Parathyroid adenoma (tissue), 2 donors: ENCODE data around the gene PKD1L1.

ENCODE experiments used
- H2AFZ ChIP-seq: fragments of 300-600 bp; sonication (generic); one replicate; pipeline ENCODE4 v1.7.0; 2017; ENCODE audit warnings: antibody characterized with exemption, mild to moderate bottlenecking
- H3K27ac ChIP-seq: fragments of 300-600 bp; sonication (generic); one replicate; pipeline ENCODE4 v1.7.0; 2017
- H3K27me3 ChIP-seq: fragments of 300-600 bp; sonication (generic); one replicate; pipeline ENCODE4 v1.7.0; 2017; ENCODE audit warnings: low read length; ENCODE audit not compliant: control insufficient read depth, insufficient read depth
- H3K36me3 ChIP-seq: fragments of 300-600 bp; sonication (generic); one replicate; pipeline ENCODE4 v1.7.0; 2017; ENCODE audit warnings: low read length; ENCODE audit not compliant: control insufficient read depth, insufficient read depth
- H3K4me1 ChIP-seq: fragments of 300-600 bp; sonication (generic); one replicate; pipeline ENCODE4 v1.7.0; 2017; ENCODE audit warnings: control low read depth
- H3K4me2 ChIP-seq: fragments of 300-600 bp; sonication (generic); one replicate; pipeline ENCODE4 v1.7.0; 2017; ENCODE audit warnings: low read length
- H3K4me3 ChIP-seq: fragments of 300-600 bp; sonication (generic); one replicate; pipeline ENCODE4 v1.7.0; 2017; ENCODE audit warnings: low read depth, low read length
- H3K79me2 ChIP-seq: fragments of 300-600 bp; sonication (generic); one replicate; pipeline ENCODE4 v1.7.0; 2017; ENCODE audit warnings: control low read depth
- H3K9ac ChIP-seq: fragments of 300-600 bp; sonication (generic); one replicate; pipeline ENCODE4 v1.7.0; 2017; ENCODE audit warnings: mild to moderate bottlenecking
- H3K9me3 ChIP-seq: fragments of 300-600 bp; sonication (generic); one replicate; pipeline ENCODE4 v1.7.0; 2017; ENCODE audit warnings: low read length; ENCODE audit not compliant: control insufficient read depth
- CTCF ChIP-seq: fragments of 300-600 bp; sonication (generic); IDR thresholded peaks from one replicate; pipeline ENCODE4 v1.7.0; 2017; ENCODE audit warnings: antibody characterized with exemption, mild to moderate bottlenecking
- donor health status: primary hyperparathyroidism.

The PKD1L1 gene

DNA sequence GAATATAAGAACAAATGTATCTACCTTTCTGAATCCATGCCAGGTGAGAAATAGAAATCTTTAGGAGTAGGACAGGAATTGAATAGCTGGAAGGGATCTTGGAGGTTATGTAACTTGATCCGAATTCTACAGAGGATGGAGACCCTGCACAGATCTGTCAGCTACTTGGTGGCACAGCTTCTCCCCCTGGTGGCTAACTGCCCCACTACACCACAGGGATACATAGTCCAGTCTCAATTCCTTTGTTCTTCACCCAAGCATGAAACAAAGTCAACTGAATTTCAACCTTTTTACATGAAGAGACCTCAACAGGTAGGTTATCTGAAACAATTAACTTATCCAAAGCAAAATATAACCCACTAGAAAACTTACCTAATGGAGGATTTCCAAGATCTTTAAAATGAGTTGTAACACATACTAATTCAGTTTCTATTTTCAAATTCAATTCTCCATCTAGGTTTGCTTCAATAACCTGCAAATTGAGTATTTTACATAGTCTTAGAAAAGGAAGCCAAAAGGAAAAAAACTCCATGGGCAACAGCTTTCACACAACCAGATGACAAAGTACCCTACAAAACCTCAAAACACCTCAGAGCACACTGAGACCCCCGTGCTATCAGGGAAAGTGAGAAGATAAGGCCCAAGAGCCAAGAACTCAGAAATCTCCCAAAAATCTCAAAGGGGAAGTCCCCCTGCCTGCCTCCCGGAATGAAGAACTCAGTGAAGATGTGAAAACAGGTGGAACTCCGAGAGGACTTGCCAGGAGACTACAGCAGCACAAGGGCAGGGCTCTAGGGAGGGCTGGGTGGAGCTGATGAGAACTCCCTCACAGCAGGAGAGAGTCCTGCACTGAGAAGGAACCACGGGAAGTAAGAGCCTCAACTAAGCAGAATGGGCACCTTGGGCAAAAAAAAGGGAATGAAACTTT lies 20.8 kb upstream of the PKD1L1 start:
- no peak overlapping the region for H3K27ac ChIP-seq
- H2AFZ ChIP-seq: no peak overlapping the region
- no peaks in the 10 kb centered on the region for H3K27me3 ChIP-seq
- no peak overlapping the region for H3K4me3 ChIP-seq
- peak; percentile 74 for TF ChIP-seq CTCF
- H3K79me2 ChIP-seq: no peaks in the 10 kb centered on the region
- no peaks in the 10 kb centered on the region for H3K9me3 ChIP-seq
- H3K4me2 ChIP-seq: no peak overlapping the region
- no peaks in the 10 kb centered on the region for H3K36me3 ChIP-seq
- no peaks in the 10 kb centered on the region for H3K4me1 ChIP-seq
- no peak overlapping the region for H3K9ac ChIP-seq

DNA sequence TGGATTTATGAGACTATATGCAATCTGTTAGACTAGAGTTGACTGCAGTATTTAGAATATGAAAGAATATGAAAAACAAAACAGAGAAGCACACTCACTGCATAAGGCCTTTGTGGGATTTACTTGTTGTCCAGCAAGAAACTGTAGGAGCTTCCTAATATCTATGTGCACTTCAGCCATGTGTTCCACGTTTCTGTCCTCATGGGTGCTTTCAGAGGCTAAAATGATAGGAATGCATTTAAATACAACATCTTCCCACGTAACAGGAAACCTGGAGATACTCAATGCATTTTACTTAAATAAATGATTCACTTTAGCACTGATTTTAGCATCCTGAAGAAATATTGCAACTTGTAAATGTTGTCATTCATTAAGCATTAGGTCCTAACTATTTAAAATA lies 19.4 kb upstream of the PKD1L1 start:
- Histone ChIP-seq H3K27ac (no peak overlapping the region), H3K27me3 (no peaks in the 10 kb centered on the region), H3K79me2 (no peaks in the 10 kb centered on the region), H3K36me3 (no peaks in the 10 kb centered on the region), H3K4me2 (no peak overlapping the region), H3K9ac (no peak overlapping the region), H3K4me3 (no peak overlapping the region), H2AFZ (no peak overlapping the region), H3K4me1 (no peaks in the 10 kb centered on the region), H3K9me3 (no peaks in the 10 kb centered on the region)
- no peak for TF ChIP-seq CTCF

DNA sequence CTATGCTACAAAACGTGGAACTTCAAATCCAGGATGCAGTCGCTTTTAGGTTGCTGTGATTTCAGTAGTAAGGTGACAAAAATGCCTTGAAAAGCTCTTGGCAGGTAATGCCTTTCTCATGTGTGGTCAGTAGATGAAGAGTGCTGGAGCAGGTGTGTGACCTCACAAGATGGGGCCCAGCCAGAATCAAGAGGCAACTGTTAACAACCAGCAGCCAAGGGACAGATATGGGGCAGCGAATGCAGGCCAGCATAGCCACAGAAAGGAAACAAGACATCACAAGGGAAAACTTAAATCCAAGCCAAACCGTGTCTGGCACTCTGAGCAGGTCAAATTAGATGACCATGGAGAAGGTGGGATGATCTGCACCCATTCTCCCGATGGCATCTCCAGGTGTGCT lies 18.9 kb upstream of the PKD1L1 start:
- no peak overlapping the region for H3K4me3 ChIP-seq
- no peak overlapping the region for H2AFZ ChIP-seq
- no peak overlapping the region for H3K9ac ChIP-seq
- H3K9me3 ChIP-seq: no peaks in the 10 kb centered on the region
- H3K27me3 ChIP-seq: no peaks in the 10 kb centered on the region
- no peaks in the 10 kb centered on the region for H3K4me1 ChIP-seq
- H3K79me2 ChIP-seq: no peaks in the 10 kb centered on the region
- H3K4me2 ChIP-seq: no peak overlapping the region
- no peak for TF ChIP-seq CTCF
- H3K27ac ChIP-seq: no peak overlapping the region
- no peaks in the 10 kb centered on the region for H3K36me3 ChIP-seq

GRCh38 chr7:47965456-47965855 lies 17.2 kb upstream of the PKD1L1 start:
- Histone ChIP-seq H3K79me2 (no peaks in the 10 kb centered on the region), H3K27ac (no peak overlapping the region), H3K4me1 (no peaks in the 10 kb centered on the region), H3K27me3 (no peaks in the 10 kb centered on the region), H3K36me3 (no peaks in the 10 kb centered on the region), H3K9me3 (no peaks in the 10 kb centered on the region), H3K9ac (no peak overlapping the region), H2AFZ (no peak overlapping the region), H3K4me2 (no peak overlapping the region), H3K4me3 (no peak overlapping the region)
- no peak for TF ChIP-seq CTCF

- H3K9me3 ChIP-seq: no peaks in the 10 kb centered on the region
- no peak overlapping the region for H2AFZ ChIP-seq
- H3K27me3 ChIP-seq: no peaks in the 10 kb centered on the region
- H3K9ac ChIP-seq: no peak overlapping the region
- no peaks in the 10 kb centered on the region for H3K36me3 ChIP-seq
- no peak overlapping the region for H3K27ac ChIP-seq
- no peak for TF ChIP-seq CTCF
- no peak overlapping the region for H3K4me3 ChIP-seq
- no peak overlapping the region for H3K4me2 ChIP-seq
- no peaks in the 10 kb centered on the region for H3K79me2 ChIP-seq
- H3K4me1 ChIP-seq: no peaks in the 10 kb centered on the region
These were observed 14.0 kb upstream of the PKD1L1 start for GRCh38 chr7:47962262-47962661.
